ENCODE measurements around the gene C12orf56. TPM values are rescaled to one million over a fixed set of nuclear protein-coding genes. Genes with fewer than 3 reads are reported as not detected.

C12orf56 gene
- total and polyA plus RNA-seq, 2 experiments from 2014 or later = not detected

DNA sequence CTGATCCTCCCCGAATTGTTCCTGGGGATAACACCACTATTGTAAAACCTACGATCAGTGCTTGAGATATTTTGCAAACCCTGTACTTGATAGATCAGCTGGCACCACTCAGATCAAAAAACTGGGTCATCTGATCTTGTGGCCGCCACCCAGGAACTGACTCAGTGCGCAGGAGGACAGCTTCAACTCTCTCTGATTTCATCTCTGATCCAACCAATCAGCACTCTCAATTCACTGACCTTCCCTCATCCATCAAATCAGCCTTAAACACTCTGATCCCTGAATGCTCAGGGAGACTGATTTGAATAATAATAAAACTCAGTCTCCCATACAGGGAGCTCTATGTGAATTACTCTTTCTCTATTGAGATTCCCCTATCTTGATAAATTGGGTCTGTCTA is 9.5 kb upstream of the C12orf56 start:
- Histone ChIP-seq H3K9me3 (ENCODE audit: low read depth) (no peaks in the 10 kb centered on the region), H3K27me3 (no peaks in the 10 kb centered on the region), H3K36me3 (no peaks in the 10 kb centered on the region), H3K27ac (no peak overlapping the region), H3K4me1 (ENCODE audit: low read depth) (no peaks in the 10 kb centered on the region), H3K4me3 (no peak overlapping the region)
- TF ChIP-seq, protein P1, sequence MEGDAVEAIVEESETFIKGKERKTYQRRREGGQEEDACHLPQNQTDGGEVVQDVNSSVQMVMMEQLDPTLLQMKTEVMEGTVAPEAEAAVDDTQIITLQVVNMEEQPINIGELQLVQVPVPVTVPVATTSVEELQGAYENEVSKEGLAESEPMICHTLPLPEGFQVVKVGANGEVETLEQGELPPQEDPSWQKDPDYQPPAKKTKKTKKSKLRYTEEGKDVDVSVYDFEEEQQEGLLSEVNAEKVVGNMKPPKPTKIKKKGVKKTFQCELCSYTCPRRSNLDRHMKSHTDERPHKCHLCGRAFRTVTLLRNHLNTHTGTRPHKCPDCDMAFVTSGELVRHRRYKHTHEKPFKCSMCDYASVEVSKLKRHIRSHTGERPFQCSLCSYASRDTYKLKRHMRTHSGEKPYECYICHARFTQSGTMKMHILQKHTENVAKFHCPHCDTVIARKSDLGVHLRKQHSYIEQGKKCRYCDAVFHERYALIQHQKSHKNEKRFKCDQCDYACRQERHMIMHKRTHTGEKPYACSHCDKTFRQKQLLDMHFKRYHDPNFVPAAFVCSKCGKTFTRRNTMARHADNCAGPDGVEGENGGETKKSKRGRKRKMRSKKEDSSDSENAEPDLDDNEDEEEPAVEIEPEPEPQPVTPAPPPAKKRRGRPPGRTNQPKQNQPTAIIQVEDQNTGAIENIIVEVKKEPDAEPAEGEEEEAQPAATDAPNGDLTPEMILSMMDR (IDR thresholded peaks at IDR 0.05; ENCODE audit: low read depth, low read length) = no peak
- DNase-seq (ENCODE audit: low read depth in 1 of 2, low spot score in 1 of 2) = peak in 1 of 2 donors; percentile 59

DNA sequence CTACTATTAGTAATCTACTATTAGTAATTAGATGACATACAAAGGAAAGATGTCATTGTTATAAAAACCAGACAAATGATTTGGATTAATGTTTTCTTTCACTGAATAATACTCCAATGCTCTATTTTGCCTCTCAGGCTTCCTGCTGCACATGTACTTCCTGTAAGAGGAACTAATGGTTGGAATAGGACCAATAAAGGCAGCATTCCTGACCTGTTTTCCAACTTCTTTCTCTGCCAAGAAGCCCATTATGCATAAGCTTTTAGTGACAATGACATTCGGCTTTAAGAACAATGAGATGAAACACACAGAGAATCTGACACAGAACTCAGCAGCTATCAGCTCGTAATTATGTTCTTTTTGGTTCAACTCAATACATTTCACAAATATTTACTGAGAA is 5.2 kb upstream of the C12orf56 start:
- TF ChIP-seq, protein P1 (IDR thresholded peaks at IDR 0.05; ENCODE audit: low read depth, low read length) = no peak
- Histone ChIP-seq H3K4me1 (ENCODE audit: low read depth) (no peaks in the 10 kb centered on the region), H3K27me3 (peaks cover 10% of the 10 kb centered on the region), H3K27ac (no peak overlapping the region), H3K36me3 (no peaks in the 10 kb centered on the region), H3K9me3 (ENCODE audit: low read depth) (no peaks in the 10 kb centered on the region), H3K4me3 (no peak overlapping the region)
- peak in 1 of 2 donors; percentile 35 for DNase-seq (ENCODE audit: low read depth in 1 of 2, low spot score in 1 of 2)

DNA sequence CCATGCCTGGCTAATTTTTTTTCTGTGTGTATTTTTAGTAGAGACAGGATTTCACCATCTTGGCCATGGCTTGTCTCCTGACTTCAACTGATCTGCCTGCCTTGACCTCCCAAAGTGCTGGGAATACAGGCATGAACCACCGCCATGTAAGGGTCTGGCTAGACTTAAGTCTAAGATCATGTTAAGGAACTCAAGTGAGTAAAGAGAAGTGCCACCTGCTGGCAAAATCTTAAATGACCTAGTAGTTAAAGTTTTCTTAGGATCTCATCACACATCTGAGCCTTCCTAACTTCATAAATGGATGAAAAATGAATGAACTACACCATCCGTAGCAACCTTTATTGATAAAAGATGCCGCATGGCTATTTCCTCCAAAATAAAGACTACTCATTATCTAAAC is 1.7 kb upstream of the C12orf56 start:
- H3K27me3 ChIP-seq = peaks cover 22% of the 10 kb centered on the region

DNA sequence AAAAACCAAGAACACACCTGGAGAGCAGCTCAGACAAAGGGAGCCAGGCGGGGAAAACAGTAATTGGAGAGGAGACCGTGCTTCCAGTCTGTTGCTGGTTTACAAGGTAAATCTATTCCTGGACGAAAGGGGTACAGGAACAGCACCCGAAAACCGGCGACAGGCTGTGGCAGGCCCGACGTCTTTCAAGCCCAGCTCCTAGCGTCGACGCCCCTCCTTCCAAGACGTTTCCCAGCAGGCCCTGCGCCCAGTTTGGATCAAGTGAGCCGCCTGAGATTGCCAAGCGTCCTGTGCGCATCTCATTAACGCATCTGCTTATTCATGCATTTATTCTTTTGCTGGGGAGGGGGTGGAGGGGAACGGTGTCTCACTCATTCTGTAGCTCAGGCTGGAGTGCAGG is 1.4 kb downstream of the C12orf56 start:
- Histone ChIP-seq H3K27me3 (peaks cover 22% of the 10 kb centered on the region), H3K9me3 (ENCODE audit: low read depth) (no peaks in the 10 kb centered on the region), H3K27ac (no peak overlapping the region), H3K4me3 (no peak overlapping the region), H3K36me3 (no peaks in the 10 kb centered on the region), H3K4me1 (ENCODE audit: low read depth) (no peaks in the 10 kb centered on the region)
- DNase-seq (ENCODE audit: low read depth in 1 of 2, low spot score in 1 of 2) = no peak
- TF ChIP-seq, protein P1 (IDR thresholded peaks at IDR 0.05; ENCODE audit: low read depth, low read length) = no peak

More for the DNA sequence above, 1.7 kb upstream of the C12orf56 start:
- TF ChIP-seq, protein P1 (IDR thresholded peaks at IDR 0.05; ENCODE audit: low read depth, low read length) = peak; percentile 41
- H3K36me3 ChIP-seq = no peaks in the 10 kb centered on the region
- no peak overlapping the region for H3K4me3 ChIP-seq
- no peaks in the 10 kb centered on the region for H3K4me1 ChIP-seq (ENCODE audit: low read depth)
- peak; percentile 51 to 65 for DNase-seq (ENCODE audit: low read depth in 1 of 2, low spot score in 1 of 2)
- H3K9me3 ChIP-seq (ENCODE audit: low read depth) = no peaks in the 10 kb centered on the region
- no peak overlapping the region for H3K27ac ChIP-seq

DNA sequence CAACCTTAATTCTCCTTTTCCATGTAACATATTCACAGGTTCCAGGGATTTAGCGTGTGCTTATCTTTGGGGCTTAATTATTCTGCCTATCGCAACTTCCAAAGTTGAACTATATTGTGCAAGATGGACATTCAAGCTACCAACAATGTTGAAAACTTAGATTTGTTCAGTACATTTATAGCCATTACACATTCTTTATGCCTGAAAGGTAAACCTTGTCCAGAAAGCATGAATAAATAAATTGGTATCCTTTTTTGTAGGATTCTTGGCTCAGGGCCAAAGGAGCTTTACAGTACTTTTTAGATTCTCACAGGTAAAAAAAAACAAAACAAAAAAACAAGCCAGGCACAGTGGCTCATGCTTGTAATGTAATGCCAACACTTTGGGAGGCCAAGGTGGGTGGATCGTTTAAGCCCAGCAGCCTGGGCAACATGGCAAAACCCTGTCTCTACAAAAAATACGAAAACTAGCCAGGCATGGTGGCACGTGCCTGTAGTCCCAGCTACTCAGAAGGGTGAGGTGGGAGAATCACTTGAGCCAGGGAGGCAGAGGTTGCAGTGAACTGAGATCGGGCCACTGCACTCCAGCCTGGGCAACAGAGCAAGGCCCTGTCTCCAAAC is 3.3 kb downstream of the C12orf56 start:
- peaks cover 22% of the 10 kb centered on the region for H3K27me3 ChIP-seq
- TF ChIP-seq, protein P1 (IDR thresholded peaks at IDR 0.05; ENCODE audit: low read depth, low read length) = no peak
- no peak for DNase-seq (ENCODE audit: low read depth in 1 of 2, low spot score in 1 of 2)
- no peaks in the 10 kb centered on the region for H3K4me1 ChIP-seq (ENCODE audit: low read depth)
- H3K9me3 ChIP-seq (ENCODE audit: low read depth) = no peaks in the 10 kb centered on the region
- H3K4me3 ChIP-seq = no peak overlapping the region
- no peaks in the 10 kb centered on the region for H3K36me3 ChIP-seq
- H3K27ac ChIP-seq = no peak overlapping the region
